Measurements from ENCODE around the gene PARP16. TPM values are rescaled to one million over a fixed set of nuclear protein-coding genes. Genes with fewer than 3 reads are reported as not detected.

PARP16 gene
- total and polyA plus RNA-seq, 8 donors, result 3.1 to 7.5 (median 5.5) TPM

- ATAC-seq (no peak), FAIRE-seq (no peak), DNase-seq (no peak)
- WGBS, 2 donors, result 96 to 100% methylated on average over 1 of the region's 1 CpG
- Histone ChIP-seq H3K27ac (no peak overlapping the region), H3K4me3 (no peak overlapping the region), H3K4me1 (peaks cover 0 to 7% (median 0%) of the 10 kb centered on the region in 3 donors), H3K36me3 (peaks cover 0 to 6% (median 0%) of the 10 kb centered on the region in 3 donors), H3K9me3 (no peaks in the 10 kb centered on the region), H3K27me3 (no peaks in the 10 kb centered on the region)
- no peak for TF ChIP-seq CTCF (IDR thresholded peaks at IDR 0.05)
- intact Hi-C loops (cut with DNase I), result no loop called here
These were observed 31.9 kb downstream of the PARP16 start for GRCh38 chr15:65254758-65255157.

DNA sequence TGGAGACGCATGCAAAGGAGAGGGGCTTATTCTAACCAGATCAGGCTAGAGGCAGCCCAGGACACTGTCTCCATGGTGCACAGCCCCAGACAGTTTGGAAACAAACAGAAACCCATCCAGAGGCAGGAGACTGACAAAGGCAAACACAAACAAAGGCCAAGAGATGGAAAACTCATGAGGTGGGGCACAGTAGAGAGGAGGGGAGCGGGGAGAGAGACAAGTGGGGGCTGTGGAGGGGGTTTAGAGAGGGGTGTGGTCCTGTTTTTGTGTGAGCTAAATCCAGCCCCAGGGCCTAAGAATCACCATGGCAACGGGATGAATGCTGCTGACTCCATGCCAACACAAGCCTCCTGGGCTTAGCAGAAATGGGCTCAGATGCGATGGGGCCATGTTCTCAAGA lies 32.3 kb downstream of the PARP16 start:
- DNase-seq, result no peak
- no peak for ATAC-seq
- 58 to 66% methylated on average over 4 of the region's 4 CpGs for WGBS, 2 donors
- Histone ChIP-seq H3K9me3 (no peaks in the 10 kb centered on the region), H3K27ac (no peak overlapping the region), H3K27me3 (no peaks in the 10 kb centered on the region), H3K4me3 (no peak overlapping the region), H3K4me1 (peaks cover 0 to 7% (median 0%) of the 10 kb centered on the region in 3 donors), H3K36me3 (peaks cover 0 to 2% (median 0%) of the 10 kb centered on the region in 3 donors)
- TF ChIP-seq CTCF (IDR thresholded peaks at IDR 0.05), result no peak
- intact Hi-C loops (cut with DNase I), result no loop called here
- no peak for FAIRE-seq

GRCh38 chr15:65249641-65250040 lies 37.0 kb downstream of the PARP16 start:
- no peak for FAIRE-seq
- no peak for TF ChIP-seq CTCF (IDR thresholded peaks at IDR 0.05)
- Histone ChIP-seq H3K4me3 (no peak overlapping the region), H3K27me3 (no peaks in the 10 kb centered on the region), H3K9me3 (no peaks in the 10 kb centered on the region), H3K36me3 (no peaks in the 10 kb centered on the region), H3K4me1 (no peaks in the 10 kb centered on the region), H3K27ac (no peak overlapping the region)
- intact Hi-C loops (cut with DNase I), result no loop called here
- 85 to 91% methylated on average over 2 of the region's 2 CpGs for WGBS, 2 donors
- ATAC-seq, result no peak
- no peak for DNase-seq

GRCh38 chr15:65248511-65249255 lies 38.0 kb downstream of the PARP16 start:
- intact Hi-C loops (cut with DNase I), result no loop called here
- Histone ChIP-seq H3K4me3 (no peak overlapping the region), H3K27ac (no peak overlapping the region), H3K4me1 (no peaks in the 10 kb centered on the region), H3K9me3 (no peaks in the 10 kb centered on the region), H3K36me3 (no peaks in the 10 kb centered on the region), H3K27me3 (no peaks in the 10 kb centered on the region)
- DNase-seq (no peak), FAIRE-seq (no peak), ATAC-seq (peak in 1 of 4 donors; percentile 23)
- TF ChIP-seq CTCF (IDR thresholded peaks at IDR 0.05), result no peak
- 85 to 89% methylated on average over 9 of the region's 9 CpGs for WGBS, 2 donors

DNA sequence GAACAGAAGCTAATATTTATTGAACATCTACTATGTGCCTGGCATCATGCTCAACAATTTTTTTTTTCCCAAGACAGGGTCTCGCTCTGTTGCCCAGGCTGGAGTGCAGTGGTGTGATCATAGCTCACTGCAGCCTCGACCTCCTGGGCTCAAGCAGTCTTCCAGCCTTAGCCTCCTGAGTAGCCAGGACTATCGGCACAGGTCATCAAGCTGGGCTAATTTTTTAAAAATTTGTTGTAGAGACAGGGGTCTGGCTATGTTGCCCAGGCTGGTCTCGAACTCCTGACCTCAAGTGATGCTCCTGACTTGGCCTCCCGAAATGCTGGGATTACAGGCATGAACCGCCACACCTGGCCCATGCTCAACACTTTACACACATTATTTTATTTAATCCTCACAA lies 39.7 kb downstream of the PARP16 start:
- intact Hi-C loops (cut with DNase I), result no loop called here
- Histone ChIP-seq H3K27ac (no peak overlapping the region), H3K4me3 (no peak overlapping the region), H3K4me1 (no peaks in the 10 kb centered on the region), H3K9me3 (no peaks in the 10 kb centered on the region), H3K36me3 (no peaks in the 10 kb centered on the region), H3K27me3 (no peaks in the 10 kb centered on the region)
- FAIRE-seq, result no peak
- no peak for DNase-seq
- ATAC-seq, result no peak
- 96 to 98% methylated on average over 6 of the region's 6 CpGs for WGBS, 2 donors
- no peak for TF ChIP-seq CTCF (IDR thresholded peaks at IDR 0.05)

All from pancreas (tissue), 10 donors.